ENCODE data around the gene PGM5.
"Not testable (repeated sequence)": the region's sequence is repeated elsewhere in the genome, so short reads cannot be mapped to it uniquely, and the experiment has no call there.

DNA sequence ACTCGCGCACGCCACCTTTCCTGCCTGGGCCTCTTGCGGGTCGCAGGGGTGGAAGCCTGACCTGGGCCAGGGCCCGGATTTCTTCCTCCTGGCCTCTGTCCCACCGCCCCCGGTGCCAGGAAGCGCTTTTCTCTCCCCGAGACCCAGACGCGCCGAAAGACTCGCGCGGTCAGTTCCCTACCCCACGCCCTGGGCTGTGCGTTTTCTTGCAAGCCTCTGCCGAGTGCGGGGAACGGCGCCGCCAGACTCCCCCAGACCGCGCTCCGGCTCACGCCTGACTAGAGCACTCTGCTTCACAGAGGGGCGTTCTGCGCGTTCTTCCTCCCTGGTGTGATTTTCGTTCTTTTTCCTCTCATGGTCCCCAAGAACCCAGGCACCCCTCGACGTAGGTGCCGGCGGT, 49.3 kb upstream of the PGM5 start:
- TF ChIP-seq, protein P1, sequence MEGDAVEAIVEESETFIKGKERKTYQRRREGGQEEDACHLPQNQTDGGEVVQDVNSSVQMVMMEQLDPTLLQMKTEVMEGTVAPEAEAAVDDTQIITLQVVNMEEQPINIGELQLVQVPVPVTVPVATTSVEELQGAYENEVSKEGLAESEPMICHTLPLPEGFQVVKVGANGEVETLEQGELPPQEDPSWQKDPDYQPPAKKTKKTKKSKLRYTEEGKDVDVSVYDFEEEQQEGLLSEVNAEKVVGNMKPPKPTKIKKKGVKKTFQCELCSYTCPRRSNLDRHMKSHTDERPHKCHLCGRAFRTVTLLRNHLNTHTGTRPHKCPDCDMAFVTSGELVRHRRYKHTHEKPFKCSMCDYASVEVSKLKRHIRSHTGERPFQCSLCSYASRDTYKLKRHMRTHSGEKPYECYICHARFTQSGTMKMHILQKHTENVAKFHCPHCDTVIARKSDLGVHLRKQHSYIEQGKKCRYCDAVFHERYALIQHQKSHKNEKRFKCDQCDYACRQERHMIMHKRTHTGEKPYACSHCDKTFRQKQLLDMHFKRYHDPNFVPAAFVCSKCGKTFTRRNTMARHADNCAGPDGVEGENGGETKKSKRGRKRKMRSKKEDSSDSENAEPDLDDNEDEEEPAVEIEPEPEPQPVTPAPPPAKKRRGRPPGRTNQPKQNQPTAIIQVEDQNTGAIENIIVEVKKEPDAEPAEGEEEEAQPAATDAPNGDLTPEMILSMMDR (conservative IDR thresholded peaks at IDR 0.05): not testable (repeated sequence)
- not testable (repeated sequence) for TF ChIP-seq EZH2 (IDR thresholded peaks at IDR 0.05; ENCODE audit: low read depth)
